Common myeloid progenitor, CD34-positive (primary cell): ENCODE results near the gene MGAT5B.
"Not testable (repeated sequence)": the region's sequence is repeated elsewhere in the genome, so short reads cannot be mapped to it uniquely, and the experiment has no call there.

Experiments used
- CTCF ChIA-PET: fragments of 350-600 bp; sonication (Branson Sonifier 250); formaldehyde crosslinking; loops from one replicate; lab custom pipeline; 2021; ENCODE audit warnings: antibody characterized with exemption; lab: Charles Lee
- POLR2A ChIA-PET: fragments of 350-600 bp; sonication (Branson Sonifier 250); formaldehyde crosslinking; loops from one replicate; lab custom pipeline; 2021; ENCODE audit warnings: antibody characterized with exemption; lab: Charles Lee
- DNase-seq, 3 donors: peaks; one replicate each; pipeline versions ENCODE4 v3.0.0 to v3.0.0-alpha.2; 2013
- H3K27ac ChIP-seq, 2 experiments: 1 replicate in 1 of 2; 2 replicates in 1 of 2; pipeline ENCODE4 v1.7.0; 2013; ENCODE audit warnings: inconsistent platforms in 2 of 2, low read length in 2 of 2, mild to moderate bottlenecking in 2 of 2, low read depth in 1 of 2, moderate library complexity in 1 of 2; ENCODE audit not compliant: severe bottlenecking in 2 of 2, insufficient read depth in 1 of 2, poor library complexity in 1 of 2
- H3K27me3 ChIP-seq, 5 experiments: replicated peaks in 2 of 5; 1 replicate in 3 of 5; 2 replicates in 2 of 5; pipeline versions ENCODE4 v1.6.1 to v1.7.0; 2013; ENCODE audit warnings: low read length in 4 of 5, mild to moderate bottlenecking in 2 of 5, moderate library complexity in 2 of 5, inconsistent platforms in 1 of 5; ENCODE audit not compliant: insufficient read depth in 5 of 5, control insufficient read depth in 4 of 5
- H3K36me3 ChIP-seq, 4 experiments: 1 replicate in 2 of 4; 2 replicates in 2 of 4; pipeline versions ENCODE4 v1.6.1 to v1.7.0; 2013; ENCODE audit warnings: low read length in 3 of 4, control low read depth in 1 of 4, mild to moderate bottlenecking in 1 of 4; ENCODE audit not compliant: control insufficient read depth in 4 of 4, insufficient read depth in 4 of 4
- H3K4me1 ChIP-seq, 4 experiments: 1 replicate in 3 of 4; 2 replicates in 1 of 4; pipeline versions ENCODE4 v1.6.1 to v1.7.1; 2013; ENCODE audit warnings: low read length in 3 of 4, mild to moderate bottlenecking in 3 of 4, control low read depth in 1 of 4, inconsistent platforms in 1 of 4, moderate library complexity in 1 of 4; ENCODE audit not compliant: control insufficient read depth in 4 of 4, insufficient read depth in 4 of 4; ENCODE audit errors: control extremely low read depth in 1 of 4
- H3K4me3 ChIP-seq, 7 experiments: 1 replicate in 4 of 7; 2 replicates in 3 of 7; pipeline versions ENCODE4 v1.5.1 to v1.7.0; 2013; ENCODE audit warnings: mild to moderate bottlenecking in 7 of 7, low read length in 6 of 7, moderate library complexity in 6 of 7, inconsistent platforms in 2 of 7, low read depth in 2 of 7, control low read depth in 1 of 7; ENCODE audit not compliant: insufficient read depth in 4 of 7, control insufficient read depth in 1 of 7; ENCODE audit errors: extremely low read depth in 1 of 7
- H3K9me3 ChIP-seq, 5 experiments: 1 replicate in 4 of 5; 2 replicates in 1 of 5; pipeline versions ENCODE4 v1.6.1 to v1.7.1; 2013; ENCODE audit warnings: low read length in 4 of 5, mild to moderate bottlenecking in 2 of 5, inconsistent platforms in 1 of 5, low read depth in 1 of 5, moderate library complexity in 1 of 5; ENCODE audit not compliant: control insufficient read depth in 4 of 5, insufficient read depth in 2 of 5; ENCODE audit errors: control extremely low read depth in 1 of 5
- WGBS: methylation state at CpG from one replicate; pipeline ENCODE4 v1.1.5; 2013; ENCODE audit not compliant: insufficient coverage; 5-methylcytosine and 5-hydroxymethylcytosine counted together

The MGAT5B gene

DNA sequence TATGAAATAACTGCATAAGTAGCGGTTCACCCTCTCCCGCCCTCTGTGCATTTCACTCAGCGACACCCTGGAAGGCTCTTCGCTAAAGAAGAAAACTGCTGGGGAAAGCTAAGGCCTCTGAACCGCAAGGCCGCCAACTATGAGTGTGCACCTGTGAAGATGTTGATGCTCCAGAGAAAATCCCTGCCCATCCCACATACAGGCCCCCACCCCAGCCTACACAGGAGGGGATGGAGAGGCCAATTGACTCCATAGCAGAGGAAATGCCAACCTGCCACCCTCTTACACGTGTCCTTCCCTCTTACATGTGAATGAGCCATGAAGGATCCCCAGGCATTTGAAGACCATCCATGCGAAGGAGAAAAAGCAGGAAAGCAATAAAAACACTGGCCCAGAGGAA, 104.8 kb downstream of the MGAT5B start:
- DNase-seq, result no peak
- no peaks in the 10 kb centered on the region for H3K36me3 ChIP-seq
- ChIA-PET POLR2A (no interaction called here), CTCF (interaction anchor here (1.8 kb wide), 1 partner anchor 19 kb away, joined by 5 read pairs; no protein-coding TSS in a partner anchor)
- peaks cover 0 to 33% (median 25%) of the 10 kb centered on the region in 4 experiments for H3K4me1 ChIP-seq
- no peak overlapping the region for H3K27ac ChIP-seq
- no peaks in the 10 kb centered on the region for H3K27me3 ChIP-seq
- 91% methylated on average over 4 of the region's 8 CpGs for WGBS
- H3K4me3 ChIP-seq, result no peak overlapping the region
- peaks cover 0 to 19% (median 11%) of the 10 kb centered on the region in 5 experiments for H3K9me3 ChIP-seq

DNA sequence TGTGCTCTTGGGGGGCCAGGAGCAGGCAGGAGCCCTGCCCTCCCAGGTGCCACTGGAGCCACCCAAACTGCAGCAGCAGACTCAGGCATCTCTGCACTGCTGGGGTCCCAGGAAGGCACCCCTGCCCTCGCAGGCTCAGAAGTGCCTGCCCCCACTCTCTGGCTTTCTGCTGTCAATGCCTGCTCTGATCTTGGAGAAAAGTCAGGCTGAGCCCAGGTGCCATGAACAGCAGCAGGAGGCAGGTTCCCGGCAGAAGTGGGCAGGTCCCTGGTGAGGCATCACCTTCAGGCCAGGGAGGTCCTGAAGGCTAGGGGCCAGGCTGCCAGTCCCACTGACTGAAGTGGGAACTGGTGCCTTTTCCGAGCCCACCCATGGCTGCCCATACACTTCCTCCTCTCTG, 106.5 kb downstream of the MGAT5B start:
- Histone ChIP-seq H3K4me1 (peaks cover 0 to 20% (median 12%) of the 10 kb centered on the region in 4 experiments), H3K27ac (no peak overlapping the region), H3K36me3 (no peaks in the 10 kb centered on the region), H3K4me3 (no peak overlapping the region), H3K27me3 (no peaks in the 10 kb centered on the region), H3K9me3 (peaks cover 0 to 27% (median 11%) of the 10 kb centered on the region in 5 experiments)
- ChIA-PET POLR2A (no interaction called here), CTCF (no interaction called here)
- WGBS, result 97% methylated on average over 3 of the region's 3 CpGs
- DNase-seq, result no peak

DNA sequence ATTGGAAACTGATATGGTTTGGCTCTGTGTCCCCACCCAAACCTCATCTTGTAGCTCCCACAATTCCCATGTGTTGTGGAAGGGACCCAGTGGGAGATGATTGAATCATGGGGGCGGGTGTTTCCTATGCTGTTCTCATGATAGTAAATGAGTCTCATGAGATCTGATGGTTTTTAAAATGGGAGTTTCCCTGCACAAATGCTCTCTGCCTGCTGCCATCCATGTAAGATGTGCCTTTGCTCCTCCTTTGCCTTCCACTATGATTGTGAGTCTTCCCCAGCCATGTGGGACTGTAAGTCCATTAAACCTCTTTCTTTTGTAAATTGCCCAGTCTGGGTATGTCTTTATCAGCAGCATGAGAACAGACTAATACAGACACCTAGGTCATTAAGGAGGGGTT, 109.8 kb downstream of the MGAT5B start:
- CTCF ChIA-PET, H3K4me1 ChIP-seq, DNase-seq, H3K27ac ChIP-seq, H3K4me3 ChIP-seq, H3K36me3 ChIP-seq, POLR2A ChIA-PET, H3K27me3 ChIP-seq: not testable (repeated sequence)
- H3K9me3 ChIP-seq, result peaks cover 0 to 27% (median 11%) of the 10 kb centered on the region in 5 experiments
- no CpG with 5 or more reads among the region's 1 CpG for WGBS

DNA sequence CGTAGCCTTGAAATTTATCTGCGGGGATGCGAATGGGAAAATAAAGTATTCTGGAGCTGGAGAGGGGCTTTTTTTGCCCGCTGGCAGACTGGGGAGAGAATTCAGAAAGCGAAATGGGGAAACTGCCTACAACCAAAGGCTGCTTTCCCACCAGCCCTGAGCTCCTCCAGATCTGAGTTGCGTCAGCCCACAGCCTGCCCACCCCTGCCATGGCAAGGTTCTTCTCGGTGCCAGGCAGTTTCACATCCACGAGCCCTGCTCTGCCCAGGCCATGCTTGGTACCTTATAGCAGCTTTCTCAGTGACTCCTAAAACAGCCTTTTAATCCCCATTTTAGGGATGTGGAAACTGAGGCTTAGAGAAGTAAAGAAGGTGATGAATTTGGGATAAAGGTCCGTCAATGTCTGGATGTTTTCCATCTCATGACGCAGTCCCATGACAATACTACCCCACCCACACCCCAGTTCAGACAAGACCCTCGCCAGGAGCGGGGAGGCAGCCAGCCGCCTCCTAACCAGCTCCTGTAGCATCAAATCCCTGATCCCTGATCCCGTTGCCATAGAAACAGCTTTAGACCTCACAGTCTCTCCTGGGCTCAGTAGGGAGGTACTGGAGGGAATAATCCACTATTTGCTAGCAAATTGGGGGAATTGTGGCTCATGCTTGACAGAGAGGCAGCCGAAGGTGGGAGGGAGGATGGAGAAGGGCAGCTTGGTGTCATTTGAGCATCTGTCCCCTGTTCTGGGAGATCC, 113.5 kb downstream of the MGAT5B start:
- no peak for DNase-seq
- H3K27ac ChIP-seq, result no peak overlapping the region
- no peak overlapping the region for H3K4me3 ChIP-seq
- H3K4me1 ChIP-seq, result peaks cover 0 to 7% (median 0%) of the 10 kb centered on the region in 4 experiments
- POLR2A ChIA-PET, result interaction anchor here (0.6 kb wide), 1 partner anchor 848 kb away, joined by 3 read pairs; no protein-coding TSS in a partner anchor
- H3K27me3 ChIP-seq, result no peaks in the 10 kb centered on the region
- CTCF ChIA-PET, result interaction anchor here (1.1 kb wide), 1 partner anchor 9 kb away, joined by 3 read pairs; no protein-coding TSS in a partner anchor
- H3K9me3 ChIP-seq, result peaks cover 0 to 17% (median 3%) of the 10 kb centered on the region in 5 experiments
- 97% methylated on average over 9 of the region's 15 CpGs for WGBS
- H3K36me3 ChIP-seq, result no peaks in the 10 kb centered on the region

DNA sequence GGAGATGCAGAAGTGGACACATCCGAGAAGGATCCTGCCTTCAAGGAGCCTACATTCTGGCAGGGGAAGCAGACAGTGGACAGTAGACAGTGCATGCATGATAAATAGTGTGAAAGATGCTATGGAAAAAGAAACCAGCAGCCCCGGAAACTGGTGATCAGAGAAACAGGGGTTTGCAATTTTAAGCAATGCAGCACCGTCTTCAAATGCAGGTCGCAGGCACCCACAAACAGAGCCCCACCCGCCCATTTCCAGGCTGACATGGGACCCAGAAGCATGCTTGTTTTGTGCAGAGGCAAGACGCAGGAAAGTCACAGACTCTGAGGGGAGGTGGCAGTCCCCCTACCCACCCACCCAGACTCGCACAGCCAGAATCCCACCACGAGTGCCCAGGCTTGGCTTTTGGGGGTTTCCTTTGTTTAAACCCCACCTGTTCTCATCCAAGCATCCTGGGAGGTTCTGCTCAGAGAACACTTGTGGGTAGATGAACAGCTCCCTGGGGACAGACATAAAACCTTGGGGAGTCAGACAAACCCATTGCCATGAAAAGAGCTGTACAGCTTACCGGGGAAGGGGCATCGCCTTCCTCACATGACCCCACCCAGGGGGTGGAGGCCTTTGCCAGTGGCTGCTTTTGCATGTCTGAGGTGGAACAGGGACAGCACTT, 114.3 kb downstream of the MGAT5B start:
- DNase-seq, result no peak

DNA sequence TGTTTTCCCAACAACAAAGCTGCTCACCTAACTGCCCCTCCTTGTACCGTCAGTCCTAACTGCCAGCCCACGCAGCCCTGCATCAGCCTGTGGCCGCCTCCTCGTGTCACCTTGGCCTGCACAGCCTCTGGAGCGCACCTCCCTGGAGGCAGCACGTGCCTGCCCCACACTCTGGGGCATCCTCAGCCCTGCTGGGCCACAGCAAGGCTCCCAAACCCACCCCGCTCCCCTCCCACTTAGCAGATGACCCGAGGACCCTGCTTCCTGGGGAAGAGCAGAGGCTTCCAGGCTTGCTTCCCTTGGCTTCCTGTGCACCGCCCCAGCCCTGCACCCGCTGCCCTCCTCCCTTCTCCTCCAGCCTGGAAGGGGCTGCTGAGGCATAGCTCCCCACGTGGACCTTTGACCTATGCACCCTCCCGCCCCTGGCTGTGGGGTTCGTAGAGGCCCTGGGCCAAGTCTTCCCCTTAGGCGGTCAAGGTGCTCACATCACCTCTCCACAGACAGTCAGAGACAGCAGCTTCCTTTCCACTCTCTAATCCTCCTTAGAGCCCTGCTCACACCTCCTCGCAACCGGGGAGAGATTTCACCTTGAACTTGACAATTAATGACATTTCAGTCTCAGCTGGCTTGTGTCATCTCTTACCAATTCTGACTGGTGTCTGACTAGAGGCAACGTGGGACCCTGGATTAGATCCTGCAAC, 115.0 kb downstream of the MGAT5B start:
- Histone ChIP-seq H3K27me3 (no peaks in the 10 kb centered on the region), H3K36me3 (no peaks in the 10 kb centered on the region), H3K4me3 (no peak overlapping the region), H3K4me1 (peaks cover 0 to 7% (median 0%) of the 10 kb centered on the region in 4 experiments), H3K9me3 (peaks cover 0 to 6% (median 0%) of the 10 kb centered on the region in 5 experiments), H3K27ac (no peak overlapping the region)
- ChIA-PET POLR2A (no interaction called here), CTCF (interaction anchor here (1.0 kb wide), 1 partner anchor 115 kb away, joined by 3 read pairs; the partner anchor contains the start of gene MGAT5B)
- no peak for DNase-seq
- WGBS, result 83% methylated on average over 15 of the region's 17 CpGs

More for the DNA sequence above, 114.3 kb downstream of the MGAT5B start:
- Histone ChIP-seq H3K27me3 (no peaks in the 10 kb centered on the region), H3K4me3 (no peak overlapping the region), H3K27ac (no peak overlapping the region), H3K36me3 (no peaks in the 10 kb centered on the region), H3K4me1 (peaks cover 0 to 7% (median 0%) of the 10 kb centered on the region in 4 experiments), H3K9me3 (peaks cover 0 to 12% (median under 1%) of the 10 kb centered on the region in 5 experiments)
- WGBS, result over 99% methylated on average over 8 of the region's 10 CpGs
- ChIA-PET CTCF (interaction anchor here (1.1 kb wide), 1 partner anchor 8 kb away, joined by 3 read pairs; no protein-coding TSS in a partner anchor), POLR2A (no interaction called here)
